ENCODE results near the gene ITGA6. TPM values are rescaled to one million over a fixed set of nuclear protein-coding genes. Genes with fewer than 3 reads are reported as not detected.
A peak's percentile ranks its signal among the peaks of the same experiment; 100 is the strongest.

ITGA6 gene
- total RNA-seq, 1 experiment from 2014 or later: 78.3 TPM

GRCh38 chr2:172448544-172449267 lies 21.3 kb downstream of the ITGA6 start:
- Mint-ChIP-seq H3K4me1 (peaks cover 50 to 59% of the 10 kb centered on the region in 2 experiments), H3K27me3 (ENCODE audit: low read depth) (no peaks in the 10 kb centered on the region), H3K27ac (peak overlapping the region in 2 of 3 experiments; percentile 13 to 26; a peak in 3 of 7 replicates), H3K36me3 (ENCODE audit: insufficient read depth in 1 of 3, low read depth in 3 of 3) (peaks cover 15 to 25% (median 18%) of the 10 kb centered on the region in 3 experiments; a peak in 6 of 7 replicates), H3K4me3 (no peak overlapping the region), H3K9me3 (no peaks in the 10 kb centered on the region)
- no peak overlapping the region for H2AK5ac ChIP-seq (ENCODE audit: insufficient read length, low read length)
- H2BK12ac ChIP-seq (ENCODE audit: insufficient read length, low read depth, low read length): no peak overlapping the region
- H4K20me1 ChIP-seq (ENCODE audit: control insufficient read depth, insufficient read depth, insufficient read length): no peaks in the 10 kb centered on the region
- H2BK15ac ChIP-seq (ENCODE audit: low read depth, low read length): no peak overlapping the region
- no CpG with 5 or more reads among the region's 3 CpGs for WGBS (ENCODE audit: extremely low coverage, insufficient read length, low lambda C conversion rate)
- H4K91ac ChIP-seq (ENCODE audit: insufficient read length, low read depth, low read length): no peak overlapping the region
- peak; percentile 46 for DNase-seq
- H3K14ac ChIP-seq (ENCODE audit: insufficient read depth, low read length): no peak overlapping the region
- no peak overlapping the region for H2BK120ac ChIP-seq (ENCODE audit: low read depth, low read length, poor library complexity, severe bottlenecking)
- no peak overlapping the region for H2BK5ac ChIP-seq (ENCODE audit: insufficient read length, low read length)
- no peak overlapping the region for H2BK20ac ChIP-seq (ENCODE audit: low read depth, low read length, poor library complexity, severe bottlenecking)
- no peak overlapping the region for H3K4ac ChIP-seq (ENCODE audit: low read depth, low read length)
- no peak for TF ChIP-seq CTCF (conservative IDR thresholded peaks at IDR 0.05)
- no peak overlapping the region for H4K5ac ChIP-seq (ENCODE audit: insufficient read length, low read depth, low read length)
- H2AFZ ChIP-seq (ENCODE audit: low read length): no peak overlapping the region
- H3K23me2 ChIP-seq (ENCODE audit: insufficient read length, low read depth, low read length, poor library complexity, severe bottlenecking): no peaks in the 10 kb centered on the region
- H3K4me1 ChIP-seq (ENCODE audit: insufficient read depth, low read length): peaks cover 11% of the 10 kb centered on the region; the same call in 1 of the 2 replicates
- H3K56ac ChIP-seq (ENCODE audit: insufficient read length, low read depth, low read length): no peak overlapping the region
- H3K79me2 ChIP-seq (ENCODE audit: insufficient read depth, low read length): peaks cover 15% of the 10 kb centered on the region
- no peak overlapping the region for H3K9ac ChIP-seq (ENCODE audit: extremely low read depth, insufficient read length, low read length)
- no peaks in the 10 kb centered on the region for H3K9me3 ChIP-seq (ENCODE audit: control insufficient read depth, low read depth, low read length)
- H3K27me3 ChIP-seq (ENCODE audit: insufficient read depth, low read length): no peaks in the 10 kb centered on the region
- no peak overlapping the region for H4K8ac ChIP-seq (replicated peaks; ENCODE audit: insufficient read length, low read depth, low read length)
- H3K27ac ChIP-seq (ENCODE audit: insufficient read length, low read depth, low read length): no peak overlapping the region
- no peak overlapping the region for H3T11ph ChIP-seq (ENCODE audit: low read length)
- H3K79me1 ChIP-seq (ENCODE audit: insufficient read depth, low read depth, low read length, poor library complexity, severe bottlenecking): no peaks in the 10 kb centered on the region
- no peak overlapping the region for H3K18ac ChIP-seq (ENCODE audit: insufficient read length, low read depth, low read length)
- no peak overlapping the region for H3K23ac ChIP-seq (ENCODE audit: insufficient read length, low read depth, low read length)
- H3K4me2 ChIP-seq (ENCODE audit: insufficient read depth, insufficient read length, low read length): no peak overlapping the region

All from H9 (cell line).